Measurements from ENCODE around the gene EIF4G1. TPM values are rescaled to one million over a fixed set of nuclear protein-coding genes. Genes with fewer than 3 reads are reported as not detected.

The EIF4G1 gene
- total and polyA plus RNA-seq, 8 donors = 118 to 207 (median 174) TPM

- no peak for ATAC-seq
These were observed 46.6 kb downstream of the EIF4G1 start for GRCh38 chr3:184360929-184361531.

GRCh38 chr3:184361532-184361931 is 47.1 kb downstream of the EIF4G1 start, which contains the start of the genes CLCN2 and POLR2H:
Gene CLCN2, minus strand, starts transcription at chr3:184361605. Its CDS starts 126 bp downstream, at chr3:184361479.
Gene POLR2H, plus strand, starts transcription at chr3:184361710. Its CDS starts 1,783 bp downstream, at chr3:184363493.
- peak; percentile 54 to 87 (median 72) for DNase-seq
- no peak for TF ChIP-seq CTCF (IDR thresholded peaks at IDR 0.05)
- intact Hi-C loops (cut with DNase I) = no loop called here
- peaks cover 0 to 10% (median 0%) of the 10 kb centered on the region in 3 donors for H3K4me1 ChIP-seq
- peaks cover 0 to 5% (median 0%) of the 10 kb centered on the region in 3 donors for H3K36me3 ChIP-seq
- H3K27me3 ChIP-seq = no peaks in the 10 kb centered on the region
- peak; percentile 53 to 68 (median 57) for ATAC-seq
- WGBS, 2 donors = 0 to 1% methylated on average over 40 to 56 of the region's 56 CpGs
- peak within 1 kb of the TSS; percentile 91 to 98 (median 97) for H3K27ac ChIP-seq
- no peaks in the 10 kb centered on the region for H3K9me3 ChIP-seq
- FAIRE-seq = no peak
- peak within 1 kb of the TSS; percentile 74 to 97 (median 78) for H3K4me3 ChIP-seq

More at GRCh38 chr3:184360929-184361531, 46.6 kb downstream of the EIF4G1 start:
- FAIRE-seq (no peak), DNase-seq (peak in 3 of 6 donors; percentile 10 to 33 (median 26))
- Histone ChIP-seq H3K36me3 (peaks cover 0 to 5% (median 0%) of the 10 kb centered on the region in 3 donors), H3K4me1 (peaks cover 0 to 10% (median 0%) of the 10 kb centered on the region in 3 donors), H3K4me3 (peak overlapping the region; percentile 74 to 97 (median 78)), H3K27ac (peak overlapping the region; percentile 12 to 97 (median 66)), H3K9me3 (no peaks in the 10 kb centered on the region), H3K27me3 (no peaks in the 10 kb centered on the region)
- intact Hi-C loops (cut with DNase I) = no loop called here
- TF ChIP-seq CTCF (IDR thresholded peaks at IDR 0.05) = no peak
- 4 to 5% methylated on average over 24 of the region's 24 CpGs for WGBS, 2 donors

DNA sequence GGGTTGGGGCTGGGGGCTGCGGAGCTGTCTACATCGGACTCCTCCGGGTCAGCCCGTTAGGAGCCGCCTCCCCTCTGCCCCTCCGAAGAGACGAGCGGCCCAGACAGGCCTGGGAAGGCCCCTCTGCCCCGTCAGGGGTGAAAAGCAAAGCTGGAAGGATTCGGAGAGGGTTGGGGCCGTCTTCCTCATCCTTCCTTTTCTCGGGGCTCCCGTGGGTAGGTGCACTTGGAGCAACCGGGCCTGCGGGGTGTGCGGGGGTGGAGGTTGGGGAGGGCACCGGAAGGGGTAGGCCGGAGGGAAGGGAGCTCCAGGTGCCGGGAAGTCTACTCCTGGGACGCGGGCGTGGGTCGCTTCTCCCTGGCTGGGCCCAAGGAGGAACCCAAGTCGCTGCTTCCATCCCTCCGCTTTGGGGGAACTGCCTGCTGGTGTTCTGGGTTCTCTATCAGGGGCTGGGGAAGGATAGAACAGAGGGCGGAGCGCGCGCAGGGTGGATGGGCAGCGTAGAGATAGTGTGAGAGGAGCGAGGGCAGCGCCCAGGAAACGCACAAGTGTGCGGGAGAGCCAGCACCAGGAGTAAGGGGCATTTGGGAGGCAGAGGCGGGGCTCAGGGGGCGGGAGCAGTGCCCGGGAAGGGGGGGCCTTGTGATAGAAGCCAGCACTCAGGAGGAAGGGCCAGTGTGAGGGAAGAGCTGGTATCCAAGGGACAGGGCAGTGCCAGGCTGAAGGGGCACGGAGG is 47.7 kb downstream of the EIF4G1 start:
- intact Hi-C loops (cut with DNase I) = no loop called here
- peaks cover 0 to 5% (median 0%) of the 10 kb centered on the region in 3 donors for H3K36me3 ChIP-seq
- no peaks in the 10 kb centered on the region for H3K9me3 ChIP-seq
- 0% methylated on average over 33 to 38 of the region's 38 CpGs for WGBS, 2 donors
- no peak for FAIRE-seq
- DNase-seq = peak in 4 of 6 donors; percentile 66 to 85 (median 76)
- H3K4me3 ChIP-seq = peak overlapping the region; percentile 74 to 97 (median 78)
- H3K27ac ChIP-seq = peak overlapping the region; percentile 91 to 98 (median 97)
- H3K4me1 ChIP-seq = peaks cover 0 to 10% (median 0%) of the 10 kb centered on the region in 3 donors
- TF ChIP-seq CTCF (IDR thresholded peaks at IDR 0.05) = no peak
- peak; percentile 42 to 49 (median 46) for ATAC-seq
- no peaks in the 10 kb centered on the region for H3K27me3 ChIP-seq

DNA sequence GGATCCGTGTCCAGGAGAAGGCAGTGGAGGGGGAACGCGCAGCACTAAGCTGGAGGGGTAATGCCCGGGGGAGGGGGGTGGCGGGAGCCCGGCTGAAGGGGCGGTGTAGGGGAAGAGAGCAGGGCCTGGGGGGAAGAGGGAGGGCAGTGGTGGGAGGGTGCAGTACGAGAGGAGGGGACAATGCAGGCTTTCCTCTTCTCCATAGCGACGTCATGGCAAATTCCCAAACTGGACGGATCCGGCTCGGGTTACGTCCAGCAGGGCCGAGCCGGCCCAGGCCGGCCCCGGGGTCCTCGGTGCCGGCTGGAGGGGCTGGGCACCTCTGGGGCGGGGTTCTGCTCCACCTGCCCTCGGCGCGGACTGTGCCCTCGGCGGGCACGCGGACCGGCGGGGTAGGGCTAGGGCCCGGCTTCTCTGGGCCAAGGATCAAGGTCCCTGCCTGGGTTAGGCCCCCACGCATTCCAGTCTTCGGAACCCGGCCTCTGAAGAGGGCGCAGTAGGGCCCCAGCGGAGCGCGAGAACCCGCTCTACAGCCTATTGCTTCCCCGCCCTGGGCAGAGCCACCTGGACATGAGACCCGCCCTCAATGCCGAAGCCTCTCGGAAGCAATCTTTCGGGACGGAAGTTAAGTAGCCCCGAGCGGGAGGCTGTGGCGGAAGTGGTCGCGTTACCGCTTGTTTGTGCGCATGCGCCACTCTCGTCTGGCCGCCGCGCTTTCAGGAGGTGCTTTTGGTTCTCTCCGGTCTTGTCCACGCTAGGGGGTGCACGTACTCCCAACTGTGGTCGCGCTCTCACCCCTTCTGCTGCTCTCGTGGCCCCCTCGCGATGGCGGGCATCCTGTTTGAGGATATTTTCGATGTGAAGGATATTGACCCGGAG is 48.5 kb downstream of the EIF4G1 start:
- Histone ChIP-seq H3K4me3 (peak overlapping the region; percentile 74 to 97 (median 78)), H3K9me3 (no peaks in the 10 kb centered on the region), H3K4me1 (peaks cover 0 to 10% (median 0%) of the 10 kb centered on the region in 3 donors), H3K36me3 (peaks cover 0 to 5% (median 0%) of the 10 kb centered on the region in 3 donors), H3K27ac (peak overlapping the region; percentile 91 to 98 (median 97)), H3K27me3 (no peaks in the 10 kb centered on the region)
- ATAC-seq = peak; percentile 78 to 85 (median 83)
- WGBS, 2 donors = 0 to 1% methylated on average over 51 to 68 of the region's 68 CpGs
- DNase-seq = peak; percentile 96 to 99 (median 96)
- intact Hi-C loops (cut with DNase I) = no loop called here
- TF ChIP-seq CTCF (IDR thresholded peaks at IDR 0.05) = peak in 2 of 4 donors; percentile 13 to 31
- peak; percentile 49 for FAIRE-seq
